HG03571 (cell line): ENCODE measurements around the gene UBE2R2.

Source experiments
- ATAC-seq: cut with Tn5 transposase; IDR thresholded peaks from one replicate; pipeline ENCODE4 v1.9.1; 2021; ENCODE audit not compliant: unreplicated experiment

Gene UBE2R2

GRCh38 chr9:33880211-33881089, 63.5 kb downstream of the UBE2R2 start:
- no peak for ATAC-seq

GRCh38 chr9:33881635-33882034, 64.7 kb downstream of the UBE2R2 start:
- no peak for ATAC-seq

- ATAC-seq: no peak
These were observed 68.1 kb downstream of the UBE2R2 start for GRCh38 chr9:33884856-33885701.

GRCh38 chr9:33885948-33886347, 69.0 kb downstream of the UBE2R2 start:
- ATAC-seq: no peak

GRCh38 chr9:33893861-33894260, 76.9 kb downstream of the UBE2R2 start:
- no peak for ATAC-seq

- ATAC-seq: no peak
These were observed 77.4 kb downstream of the UBE2R2 start for GRCh38 chr9:33894316-33894715.

GRCh38 chr9:33903157-33903780, 86.3 kb downstream of the UBE2R2 start:
- ATAC-seq: no peak

GRCh38 chr9:33905137-33905536, 88.2 kb downstream of the UBE2R2 start:
- no peak for ATAC-seq

GRCh38 chr9:33906769-33907168, 89.8 kb downstream of the UBE2R2 start:
- no peak for ATAC-seq

- ATAC-seq: no peak
These were observed 90.4 kb downstream of the UBE2R2 start for GRCh38 chr9:33907347-33907746.

- no peak for ATAC-seq
These were observed 91.2 kb downstream of the UBE2R2 start for GRCh38 chr9:33908114-33908513.

- no peak for ATAC-seq
These were observed 91.8 kb downstream of the UBE2R2 start for GRCh38 chr9:33908749-33909148.

- no peak for ATAC-seq
These were observed 96.6 kb downstream of the UBE2R2 start for GRCh38 chr9:33913541-33913940.

GRCh38 chr9:33914887-33915628, 98.1 kb downstream of the UBE2R2 start:
- ATAC-seq: no peak

GRCh38 chr9:33917036-33917435, 100.1 kb downstream of the UBE2R2 start:
- ATAC-seq: no peak

- no peak for ATAC-seq
These were observed 102.4 kb downstream of the UBE2R2 start for GRCh38 chr9:33919276-33919897.

- no peak for ATAC-seq
These were observed 105.3 kb downstream of the UBE2R2 start for GRCh38 chr9:33921967-33922895.

GRCh38 chr9:33923079-33923478, 106.1 kb downstream of the UBE2R2 start:
- ATAC-seq: no peak

GRCh38 chr9:33923998-33924701, 107.2 kb downstream of the UBE2R2 start:
- ATAC-seq: no peak
